T-cell (primary cell): ENCODE measurements around the gene USP14. TPM values are rescaled to one million over a fixed set of nuclear protein-coding genes. Genes with fewer than 3 reads are reported as not detected.
"Not testable (repeated sequence)": the region's sequence is repeated elsewhere in the genome, so short reads cannot be mapped to it uniquely, and the experiment has no call there.

Experiments used
- ATAC-seq, 4 experiments: fragments of 200-7000 bp in 3 of 4; fragments of 150-1000 bp in 1 of 4; cut with Tn5 transposase; replicated peaks in 1 of 4; 1 replicate in 3 of 4; 2 replicates in 1 of 4; pipeline ENCODE4 v1.10.0; 2021; ENCODE audit warnings: moderate library complexity in 3 of 4, mild to moderate bottlenecking in 2 of 4, moderate number of reproducible peaks in 1 of 4
- CTCF ChIA-PET, 2 donors: fragments of 300-600 bp; sonication (Branson Sonifier 250); formaldehyde crosslinking; loops; one replicate each; lab custom pipeline; 2022; ENCODE audit warnings: antibody characterized with exemption in 2 of 2; lab: Charles Lee
- POLR2A ChIA-PET, 2 donors: fragments of 300-600 bp; sonication (Branson Sonifier 250); formaldehyde crosslinking; loops; one replicate each; lab custom pipeline; 2022; ENCODE audit warnings: antibody characterized with exemption in 2 of 2; lab: Charles Lee
- DNase-seq, 35 experiments: peaks; one replicate each; pipeline versions ENCODE4 v3.0.0 to v3.0.0-alpha.2; 2013 to 2023
- H3K27ac ChIP-seq: one replicate; pipeline ENCODE4 v1.5.1; 2013; ENCODE audit warnings: low read length
- H3K27me3 ChIP-seq, 2 experiments: replicated peaks in 1 of 2; 1 replicate in 1 of 2; 2 replicates in 1 of 2; pipeline versions ENCODE4 v1.6.1 to v1.7.0; 2013; ENCODE audit warnings: low read length in 1 of 2, mixed read lengths in 1 of 2; ENCODE audit not compliant: control insufficient read depth in 2 of 2, insufficient read depth in 2 of 2; ENCODE audit errors: extremely low read depth in 1 of 2
- H3K36me3 ChIP-seq, 2 donors: 1 replicate in 1 of 2; 2 replicates in 1 of 2; pipeline versions ENCODE4 v1.6.1 to v1.7.0; 2013; ENCODE audit warnings: low read length in 1 of 2; ENCODE audit not compliant: control insufficient read depth in 2 of 2, insufficient read depth in 1 of 2; ENCODE audit errors: extremely low read depth in 1 of 2
- H3K4me1 ChIP-seq, 2 experiments: 1 replicate in 1 of 2; 2 replicates in 1 of 2; pipeline versions ENCODE4 v1.6.1 to v1.7.0; 2013; ENCODE audit warnings: low read length in 2 of 2, mixed read lengths in 1 of 2; ENCODE audit not compliant: insufficient read depth in 2 of 2, control insufficient read depth in 1 of 2; ENCODE audit errors: extremely low read depth in 1 of 2
- H3K4me3 ChIP-seq, 2 donors: 1 replicate in 1 of 2; 2 replicates in 1 of 2; pipeline versions ENCODE4 v1.5.1 to v1.7.0; 2013; ENCODE audit warnings: mild to moderate bottlenecking in 2 of 2, low read length in 1 of 2, moderate library complexity in 1 of 2; ENCODE audit not compliant: control insufficient read depth in 1 of 2; ENCODE audit errors: extremely low read depth in 1 of 2
- H3K9me3 ChIP-seq: 2 replicates; pipeline ENCODE4 v1.7.0; 2013
- H3K27ac Mint-ChIP-seq, 2 donors: one replicate each; pipeline ENCODE4 v1.8.0; 2020 to 2021; ENCODE audit warnings: mild to moderate bottlenecking in 2 of 2, mixed read lengths in 2 of 2
- H3K27me3 Mint-ChIP-seq, 2 donors: one replicate each; pipeline ENCODE4 v1.8.0; 2021 to 2022; ENCODE audit warnings: mixed read lengths in 2 of 2
- H3K36me3 Mint-ChIP-seq: one replicate; pipeline ENCODE4 v1.8.0; 2021; ENCODE audit warnings: mixed read lengths
- H3K4me1 Mint-ChIP-seq, 3 donors: one replicate each; pipeline ENCODE4 v1.8.0; 2020 to 2022; ENCODE audit warnings: mixed read lengths in 3 of 3, mild to moderate bottlenecking in 1 of 3
- H3K4me3 Mint-ChIP-seq, 3 donors: one replicate each; pipeline ENCODE4 v1.8.0; 2020 to 2022; ENCODE audit warnings: mild to moderate bottlenecking in 3 of 3, mixed read lengths in 3 of 3, moderate library complexity in 3 of 3
- H3K9me3 Mint-ChIP-seq, 3 donors: one replicate each; pipeline ENCODE4 v1.8.0; 2020 to 2022; ENCODE audit warnings: mixed read lengths in 3 of 3
- WGBS: methylation state at CpG from one replicate; pipeline ENCODE4 v1.1.5; 2013; ENCODE audit warnings: missing lambda C conversion rate; ENCODE audit not compliant: insufficient coverage; 5-methylcytosine and 5-hydroxymethylcytosine counted together
- total RNA-seq, 35 experiments: library from RNA in 6 of 35; stranded (reverse) in 6 of 35; fragments of 120-200 nt in 1 of 35; gene quantifications; one replicate each; pipeline versions ENCODE4 v1.2.1 to v1.2.4 and lab custom pipeline; 2013 to 2026

The USP14 gene
- total RNA-seq, 5 donors from 2014 or later (not counting 1 experiment from before 2014, with no cell fraction given): 36.8 to 48.0 (median 38.0) TPM

DNA sequence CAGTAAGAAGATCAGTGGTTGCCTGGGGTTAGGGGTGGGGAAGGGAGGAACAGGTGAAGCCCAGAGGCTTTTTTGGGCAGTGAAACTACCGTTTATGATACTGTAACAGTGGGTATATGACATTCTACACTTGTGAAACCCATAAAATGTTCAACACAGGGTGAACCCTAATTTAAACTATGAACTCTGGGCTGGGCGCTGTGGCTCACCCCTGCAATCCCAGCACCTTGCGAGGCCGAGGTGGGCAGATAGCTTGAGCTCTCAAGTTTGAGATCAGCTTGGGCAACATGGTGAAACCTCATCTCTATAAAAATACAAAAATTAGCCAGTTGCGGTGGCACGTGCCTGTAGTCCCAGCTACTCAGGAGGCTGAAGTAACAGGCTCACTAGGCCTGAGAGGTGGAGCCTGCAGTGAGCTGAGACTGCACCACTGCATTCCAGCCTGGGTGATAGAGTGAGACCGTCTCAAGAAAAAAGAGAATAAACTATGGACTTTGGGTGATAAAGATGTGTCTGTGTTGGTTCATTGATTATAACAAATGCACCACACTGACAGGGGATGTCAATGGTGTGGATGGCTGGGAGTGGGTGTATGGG lies 17.6 kb upstream of the USP14 start:
- Mint-ChIP-seq H3K36me3 (no peaks in the 10 kb centered on the region), H3K27me3 (peaks cover 11 to 14% of the 10 kb centered on the region in 2 donors), H3K9me3 (no peaks in the 10 kb centered on the region), H3K4me3 (no peak overlapping the region), H3K4me1 (peaks cover 0 to 11% (median 11%) of the 10 kb centered on the region in 3 donors), H3K27ac (no peak overlapping the region)
- Histone ChIP-seq H3K27ac (no peak overlapping the region), H3K4me3 (no peak overlapping the region), H3K4me1 (peaks cover 0 to 6% of the 10 kb centered on the region in 2 experiments), H3K36me3 (no peaks in the 10 kb centered on the region), H3K27me3 (no peaks in the 10 kb centered on the region), H3K9me3 (no peaks in the 10 kb centered on the region)
- DNase-seq (no peak), ATAC-seq (no peak)
- WGBS: 90% methylated on average over 3 of the region's 7 CpGs
- ChIA-PET POLR2A (no interaction called here), CTCF (no interaction called here)

DNA sequence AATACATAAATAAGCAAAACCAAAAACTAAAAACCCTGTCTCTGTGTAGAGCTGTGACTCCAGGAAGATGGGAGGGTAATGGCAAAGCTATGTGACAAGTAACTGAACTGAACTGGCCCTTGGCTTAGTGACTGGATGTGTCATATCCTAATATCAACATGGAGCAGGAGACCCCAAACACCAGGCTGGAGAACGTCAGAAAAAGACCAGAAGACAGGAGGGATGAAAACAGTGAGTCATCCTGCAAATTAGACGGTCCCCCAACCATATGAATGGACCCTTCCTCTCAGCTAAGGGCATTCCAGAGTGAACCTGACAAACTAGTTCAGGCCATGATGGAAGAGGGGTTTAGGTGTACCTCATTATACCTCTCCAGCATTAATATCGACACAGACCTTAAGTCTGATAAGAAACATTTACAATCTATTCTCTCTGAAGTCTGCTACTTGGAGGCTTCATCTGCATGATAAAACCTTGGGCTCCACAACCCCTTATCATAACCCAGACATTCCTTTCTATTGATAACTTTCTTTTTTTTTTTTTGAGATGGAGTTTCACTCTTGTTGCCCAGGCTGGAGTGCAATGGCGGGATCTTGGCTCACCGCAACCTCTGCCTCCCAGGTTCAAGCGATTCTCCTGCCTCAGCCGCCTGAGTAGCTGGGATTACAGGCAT lies 15.6 kb upstream of the USP14 start:
- not testable (repeated sequence) for H3K27me3 ChIP-seq, H3K9me3 Mint-ChIP-seq, H3K4me1 ChIP-seq, H3K4me1 Mint-ChIP-seq, H3K4me3 ChIP-seq, H3K9me3 ChIP-seq, H3K4me3 Mint-ChIP-seq, H3K36me3 Mint-ChIP-seq, ATAC-seq, H3K27ac Mint-ChIP-seq, DNase-seq, H3K27ac ChIP-seq, H3K36me3 ChIP-seq
- 100% methylated on average over 3 of the region's 7 CpGs for WGBS
- H3K27me3 Mint-ChIP-seq: peaks cover 11 to 14% of the 10 kb centered on the region in 2 donors
- ChIA-PET CTCF (interaction anchor here in 1 of 2 donors (0.6 kb wide), 1 partner anchor 9 kb away, joined by 3 read pairs; no protein-coding TSS in a partner anchor), POLR2A (interaction anchor here in 1 of 2 donors (0.6 kb wide), 1 partner anchor 9 kb away, joined by 3 read pairs; no protein-coding TSS in a partner anchor)

DNA sequence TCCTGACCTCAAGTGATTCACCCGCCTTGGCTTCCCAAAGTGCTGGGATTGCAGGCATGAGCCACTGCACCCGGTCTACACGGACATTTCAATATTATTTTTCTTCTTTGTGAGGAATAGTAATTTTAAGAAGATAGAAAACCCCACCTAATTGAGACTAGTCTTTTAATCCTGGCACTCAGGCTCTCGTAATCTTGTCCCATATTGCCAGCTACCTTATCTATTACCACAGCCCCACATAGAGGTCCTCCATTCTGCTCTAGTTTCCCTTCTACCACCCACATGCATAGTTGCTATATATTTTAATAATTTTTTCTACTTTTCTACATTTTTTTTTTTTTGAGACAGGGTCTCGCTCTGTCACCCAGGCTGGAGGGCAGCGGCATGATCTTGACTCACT lies 9.5 kb upstream of the USP14 start:
- DNase-seq (no peak), ATAC-seq (no peak)
- ChIA-PET CTCF (no interaction called here), POLR2A (no interaction called here)
- no peaks in the 10 kb centered on the region for H3K4me1 ChIP-seq
- Mint-ChIP-seq H3K36me3 (no peaks in the 10 kb centered on the region), H3K27ac (no peak overlapping the region), H3K4me3 (no peak overlapping the region), H3K9me3 (no peaks in the 10 kb centered on the region), H3K27me3 (peaks cover 7 to 10% of the 10 kb centered on the region in 2 donors), H3K4me1 (no peaks in the 10 kb centered on the region)
- peaks cover 6 to 12% of the 10 kb centered on the region in 2 experiments for H3K27me3 ChIP-seq
- H3K9me3 ChIP-seq: no peaks in the 10 kb centered on the region
- WGBS: 90% methylated on average over 2 of the region's 6 CpGs
- no peaks in the 10 kb centered on the region for H3K36me3 ChIP-seq
- H3K27ac ChIP-seq: no peak overlapping the region
- no peak overlapping the region for H3K4me3 ChIP-seq

DNA sequence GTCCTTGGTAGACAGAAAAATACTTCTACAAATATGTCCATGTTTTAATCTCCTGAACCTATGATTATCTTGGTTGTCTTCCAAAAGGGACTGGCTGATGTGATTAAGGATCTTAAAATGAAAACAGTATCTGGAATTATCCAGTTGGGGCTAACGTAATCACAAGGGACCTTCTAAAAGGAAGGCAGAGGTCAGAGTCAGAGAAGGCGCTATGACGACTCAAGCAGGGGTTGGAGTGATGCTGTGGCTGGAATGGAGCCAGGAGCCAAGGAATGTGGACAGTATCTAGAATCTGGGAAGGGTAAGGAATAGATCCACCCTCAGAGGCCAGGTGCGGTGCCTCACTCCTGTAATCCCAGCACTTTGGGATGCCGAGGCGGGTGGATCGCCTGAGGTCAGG lies 4.2 kb upstream of the USP14 start:
- H3K9me3 Mint-ChIP-seq: no peaks in the 10 kb centered on the region
- POLR2A ChIA-PET: no interaction called here

DNA sequence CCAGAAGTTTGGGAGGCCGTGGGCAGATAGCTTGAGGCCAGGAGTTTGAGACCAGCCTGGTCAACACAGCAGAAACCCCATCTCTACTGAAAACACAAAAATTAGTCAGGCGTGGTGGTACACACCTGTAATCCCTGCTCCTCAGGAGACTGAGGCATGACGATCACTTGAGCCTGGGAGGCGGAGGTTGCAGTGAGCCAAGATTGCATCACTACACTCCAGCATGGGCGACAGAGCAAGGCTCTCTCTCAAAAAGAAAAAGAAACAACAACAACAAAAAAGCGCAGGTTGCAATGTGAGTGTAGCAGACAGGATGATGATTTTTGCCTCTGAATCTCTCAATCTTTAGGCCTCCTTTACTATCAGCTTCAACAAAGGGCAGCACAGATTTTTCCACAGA lies 2.7 kb upstream of the USP14 start:
- WGBS: 100% methylated on average over 1 of the region's 6 CpGs
- Histone ChIP-seq H3K27me3 (peaks cover 6 to 7% of the 10 kb centered on the region in 2 experiments), H3K9me3 (no peaks in the 10 kb centered on the region), H3K4me1 (peaks cover 8 to 14% of the 10 kb centered on the region in 2 experiments), H3K27ac (no peak overlapping the region), H3K4me3 (no peak overlapping the region), H3K36me3 (no peaks in the 10 kb centered on the region)
- ChIA-PET POLR2A (interaction anchor here in 1 of 2 donors (0.6 kb wide), 1 partner anchor 19 kb away, joined by 3 read pairs; no protein-coding TSS in a partner anchor), CTCF (interaction anchor here in 1 of 2 donors (0.6 kb wide), 1 partner anchor 15 kb away, joined by 10 read pairs; no protein-coding TSS in a partner anchor)
- Mint-ChIP-seq H3K9me3 (no peaks in the 10 kb centered on the region), H3K27ac (no peak overlapping the region), H3K4me1 (peaks cover 17 to 25% (median 23%) of the 10 kb centered on the region in 3 donors), H3K27me3 (peaks cover 0 to 4% of the 10 kb centered on the region in 2 donors), H3K36me3 (no peaks in the 10 kb centered on the region), H3K4me3 (no peak overlapping the region)
- ATAC-seq (no peak), DNase-seq (no peak)

More for the DNA sequence above, 4.2 kb upstream of the USP14 start:
- ATAC-seq (no peak), DNase-seq (no peak)
- 96% methylated on average over 3 of the region's 7 CpGs for WGBS
- no peak overlapping the region for H3K4me3 ChIP-seq
- Mint-ChIP-seq H3K4me1 (peaks cover 2 to 10% (median 8%) of the 10 kb centered on the region in 3 donors), H3K4me3 (no peak overlapping the region), H3K27me3 (peaks cover 3 to 10% of the 10 kb centered on the region in 2 donors), H3K27ac (no peak overlapping the region), H3K36me3 (no peaks in the 10 kb centered on the region)
- H3K9me3 ChIP-seq: no peaks in the 10 kb centered on the region
- H3K27ac ChIP-seq: no peak overlapping the region
- H3K36me3 ChIP-seq: no peaks in the 10 kb centered on the region
- peaks cover 6 to 13% of the 10 kb centered on the region in 2 experiments for H3K27me3 ChIP-seq
- peaks cover 4 to 6% of the 10 kb centered on the region in 2 experiments for H3K4me1 ChIP-seq
- CTCF ChIA-PET: no interaction called here

DNA sequence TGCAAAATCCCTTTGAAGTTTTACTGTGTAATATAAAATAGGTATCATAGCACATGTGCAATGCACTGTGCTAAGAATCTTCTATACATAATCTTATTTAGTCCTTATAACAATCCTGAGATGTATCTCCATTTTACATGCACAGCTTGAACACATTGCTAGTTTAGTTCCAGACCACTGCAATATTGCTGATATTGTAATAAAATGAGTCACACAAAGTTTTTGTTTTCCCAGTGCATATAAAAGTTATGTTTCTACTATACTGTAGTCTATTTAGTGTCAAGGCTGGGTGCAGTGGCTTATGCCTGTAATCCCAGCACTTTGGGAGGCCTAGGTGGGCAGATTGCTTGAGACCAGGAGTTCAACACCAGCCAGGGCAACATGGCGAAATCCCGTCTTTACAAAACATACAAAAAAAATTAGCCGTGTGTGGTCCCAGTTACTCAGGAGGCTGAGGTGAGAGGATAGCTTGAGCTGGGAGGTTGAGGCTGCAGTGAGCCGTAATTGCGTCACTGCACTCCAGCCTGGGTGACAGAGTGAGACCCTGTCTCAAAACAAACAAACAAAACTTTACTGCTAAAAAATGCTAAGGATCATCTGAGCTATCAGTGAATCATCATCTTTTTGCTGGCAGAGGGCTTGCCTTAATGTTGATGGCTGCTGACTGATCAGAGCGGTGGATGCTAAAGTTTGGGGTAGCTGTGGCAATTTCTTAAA lies 1.7 kb upstream of the USP14 start:
- H3K4me1 ChIP-seq: peaks cover 8 to 14% of the 10 kb centered on the region in 2 experiments
- no peaks in the 10 kb centered on the region for H3K9me3 Mint-ChIP-seq
- no peaks in the 10 kb centered on the region for H3K36me3 ChIP-seq
- H3K4me3 ChIP-seq: no peak overlapping the region
- peaks cover 25 to 31% (median 31%) of the 10 kb centered on the region in 3 donors for H3K4me1 Mint-ChIP-seq
- peak overlapping the region; percentile 39 to 72 for H3K27ac Mint-ChIP-seq
- POLR2A ChIA-PET: no interaction called here
- H3K27me3 ChIP-seq: peaks cover 6 to 7% of the 10 kb centered on the region in 2 experiments
- ATAC-seq (no peak), DNase-seq (no peak)
- peak overlapping the region; percentile 10 for H3K27ac ChIP-seq
- 100% methylated on average over 2 of the region's 6 CpGs for WGBS
- CTCF ChIA-PET: no interaction called here
- H3K4me3 Mint-ChIP-seq: peak overlapping the region in 1 of 3 donors; percentile 13
- no peaks in the 10 kb centered on the region for H3K9me3 ChIP-seq
- peaks cover 5% of the 10 kb centered on the region for H3K36me3 Mint-ChIP-seq
- no peaks in the 10 kb centered on the region for H3K27me3 Mint-ChIP-seq
